HEK293 (cell line): ENCODE results near the gene CFAP45.

Experiments used
- CTCF ChIA-PET: fragments of 350-600 bp; formaldehyde crosslinking; extraction: SDS; loops from one replicate; lab custom pipeline; 2021; ENCODE audit warnings: antibody characterized with exemption; lab: Yijun Ruan, JAX
- POLR2A ChIA-PET: fragments of 300-600 bp; formaldehyde crosslinking; extraction: SDS; loops from one replicate; lab custom pipeline; 2020; ENCODE audit warnings: antibody characterized with exemption, inconsistent platforms; lab: Yijun Ruan, JAX
- H3K27ac ChIP-seq: fragments of 200-500 bp; sonication (Bioruptor generic); 2 replicates; pipeline ENCODE4 v1.5.1; 2014; ENCODE audit warnings: low read depth, low read length, control low read depth, inconsistent platforms; ENCODE audit errors: extremely low read depth
- H3K36me3 ChIP-seq, 2 experiments: fragments of 200-500 bp in 1 of 2; sonication (Bioruptor generic) in 1 of 2; 1 replicate in 1 of 2; 2 replicates in 1 of 2; pipeline ENCODE4 v1.5.1; 2014 to 2017; ENCODE audit warnings: inconsistent platforms in 2 of 2, low read length in 2 of 2; ENCODE audit not compliant: control insufficient read depth in 2 of 2, insufficient read depth in 1 of 2
- H3K4me1 ChIP-seq: fragments of 200-500 bp; sonication (Bioruptor generic); 2 replicates; pipeline ENCODE4 v1.5.1; 2014; ENCODE audit warnings: mild to moderate bottlenecking, low read length, inconsistent platforms; ENCODE audit not compliant: control insufficient read depth, insufficient read depth
- H3K4me3 ChIP-seq: 2 replicates; pipeline ENCODE4 v1.5.1; 2011; ENCODE audit warnings: low read depth, mild to moderate bottlenecking, control low read depth, low read length, moderate library complexity
- H3K9me3 ChIP-seq: fragments of 200-500 bp; sonication (Bioruptor generic); 2 replicates; pipeline ENCODE4 v1.5.1; 2014; ENCODE audit warnings: low read depth, low read length, inconsistent platforms; ENCODE audit not compliant: control insufficient read depth, insufficient read depth
- BCL11A ChIP-seq: fragments of 450-650 bp; formaldehyde crosslinking; IDR thresholded peaks from 2 replicates; pipeline ENCODE4 v1.5.1; 2016; ENCODE audit warnings: low read depth, missing biosample characterization, missing genetic modification characterization
- EGR2 ChIP-seq: fragments of 450-650 bp; formaldehyde crosslinking; IDR thresholded peaks from 2 replicates; pipeline ENCODE4 v1.5.1; 2016; ENCODE audit warnings: low read depth, missing biosample characterization, missing genetic modification characterization
- FEZF1 ChIP-seq: fragments of 450-650 bp; formaldehyde crosslinking; IDR thresholded peaks from 2 replicates; pipeline ENCODE4 v1.5.1; 2016; ENCODE audit warnings: missing biosample characterization, missing genetic modification characterization
- PRDM1 ChIP-seq: fragments of 450-650 bp; formaldehyde crosslinking; IDR thresholded peaks from 2 replicates; pipeline ENCODE4; 2016; ENCODE audit warnings: missing biosample characterization, missing genetic modification characterization
- PRDM10 ChIP-seq: fragments of 450-650 bp; formaldehyde crosslinking; IDR thresholded peaks from 2 replicates; pipeline ENCODE4 v1.5.1; 2016; ENCODE audit warnings: missing biosample characterization, missing genetic modification characterization
- REPIN1 ChIP-seq: fragments of 450-650 bp; formaldehyde crosslinking; IDR thresholded peaks from 2 replicates; pipeline ENCODE4 v1.5.1; 2017; ENCODE audit warnings: missing biosample characterization, missing genetic modification characterization, low read depth
- REST ChIP-seq: fragments of 450-650 bp; formaldehyde crosslinking; IDR thresholded peaks from 2 replicates; pipeline ENCODE4 v1.5.1; 2016; ENCODE audit warnings: missing biosample characterization, missing genetic modification characterization
- SP3 ChIP-seq: fragments of 450-650 bp; formaldehyde crosslinking; IDR thresholded peaks from 2 replicates; pipeline ENCODE4 v1.5.1; 2016; ENCODE audit warnings: missing biosample characterization, missing genetic modification characterization
- ZFP3 ChIP-seq: fragments of 450-650 bp; formaldehyde crosslinking; IDR thresholded peaks from 2 replicates; pipeline ENCODE4 v1.5.1; 2016; ENCODE audit warnings: low read depth, missing biosample characterization, missing genetic modification characterization
- ZNF140 ChIP-seq: fragments of 450-650 bp; formaldehyde crosslinking; IDR thresholded peaks from 2 replicates; pipeline ENCODE4 v1.5.1; 2016; ENCODE audit warnings: missing biosample characterization, missing genetic modification characterization
- ZNF23 ChIP-seq: fragments of 450-650 bp; formaldehyde crosslinking; IDR thresholded peaks from 2 replicates; pipeline ENCODE4 v1.5.1; 2016; ENCODE audit warnings: missing biosample characterization, missing genetic modification characterization, borderline replicate concordance
- ZNF274 ChIP-seq, 2 experiments: fragments of 200-500 bp in 1 of 2; fragments of 450-650 bp in 1 of 2; sonication (Bioruptor generic) in 1 of 2; formaldehyde crosslinking in 1 of 2; IDR thresholded peaks; 2 replicates each; pipeline versions ENCODE4 v1.5.1 to v1.6.1; 2014 to 2016; ENCODE audit warnings: borderline replicate concordance in 1 of 2, inconsistent platforms in 1 of 2, low read length in 1 of 2, missing biosample characterization in 1 of 2, missing genetic modification characterization in 1 of 2
- ZNF362 ChIP-seq: fragments of 450-650 bp; formaldehyde crosslinking; IDR thresholded peaks from 2 replicates; pipeline ENCODE4 v1.5.1; 2016; ENCODE audit warnings: missing biosample characterization, missing genetic modification characterization
- ZNF416 ChIP-seq: fragments of 450-650 bp; formaldehyde crosslinking; IDR thresholded peaks from 2 replicates; pipeline ENCODE4 v1.5.1; 2016; ENCODE audit warnings: missing biosample characterization, missing genetic modification characterization
- ZNF561 ChIP-seq: fragments of 450-650 bp; IDR thresholded peaks from 2 replicates; pipeline ENCODE4 v1.5.1; 2018; ENCODE audit warnings: missing biosample characterization, missing genetic modification characterization, borderline replicate concordance
- ZNF658 ChIP-seq: fragments of 450-650 bp; formaldehyde crosslinking; IDR thresholded peaks from 2 replicates; pipeline ENCODE4; 2016; ENCODE audit warnings: missing biosample characterization, missing genetic modification characterization
- ZSCAN18 ChIP-seq: fragments of 450-650 bp; formaldehyde crosslinking; IDR thresholded peaks from 2 replicates; pipeline ENCODE4 v1.5.1; 2016; ENCODE audit warnings: missing biosample characterization, missing genetic modification characterization
- TF ChIP-seq, protein P1 (sequence below): fragments of 450-650 bp; formaldehyde crosslinking; IDR thresholded peaks from 2 replicates; pipeline ENCODE4 v1.5.1; 2017; ENCODE audit warnings: missing biosample characterization, missing genetic modification characterization
- TF ChIP-seq, protein P2 (sequence below): fragments of 450-650 bp; formaldehyde crosslinking; IDR thresholded peaks from 2 replicates; pipeline ENCODE4 v1.5.1; 2017; ENCODE audit warnings: missing biosample characterization, missing genetic modification characterization

Gene CFAP45

DNA sequence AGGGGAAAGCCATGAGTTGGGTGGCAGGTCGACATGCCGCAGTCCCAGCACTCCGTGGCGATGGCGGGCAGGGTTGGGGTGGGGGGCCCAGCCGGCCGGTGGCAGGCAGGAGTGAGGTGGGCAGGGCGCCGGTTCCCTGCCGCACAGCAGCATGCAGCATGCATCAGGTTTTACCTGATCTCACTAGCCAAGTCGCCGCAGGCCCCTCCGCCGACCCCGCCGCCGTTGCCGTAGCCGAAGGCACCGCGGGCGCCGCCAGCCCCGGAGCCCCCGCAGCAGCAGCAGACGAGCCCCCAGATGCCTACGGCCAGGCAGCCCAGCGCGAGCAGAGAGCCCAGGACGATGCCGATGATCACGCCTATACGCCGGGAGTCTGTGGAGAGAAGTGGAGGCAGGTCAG is 44.3 kb downstream of the CFAP45 start:
- Histone ChIP-seq H3K4me3 (no peak overlapping the region), H3K36me3 (no peaks in the 10 kb centered on the region), H3K9me3 (no peaks in the 10 kb centered on the region), H3K4me1 (0 out of 2 replicates have a peak, but pooled peaks cover 4% of the 10 kb centered on the region), H3K27ac (no peak overlapping the region)
- CTCF ChIA-PET, result interaction anchor here (0.7 to 0.8 kb wide), 2 partner anchors 18 to 49 kb away, joined by 3 read pairs; no protein-coding TSS in a partner anchor
- TF ChIP-seq REST (tag by site-specific recombination) (no peak), ZNF23 (tag by site-specific recombination) (no peak), ZNF416 (tag by site-specific recombination) (no peak), ZSCAN18 (tag by site-specific recombination) (no peak), EGR2 (tag by site-specific recombination) (no peak), ZNF561 (tag by site-specific recombination) (no peak), BCL11A (tag by site-specific recombination) (no peak), PRDM1 (tag by site-specific recombination) (no peak), ZFP3 (no peak), SP3 (tag by site-specific recombination) (no peak), ZNF362 (no peak), REPIN1 (no peak), ZNF274 (IDR thresholded peaks at IDR 0.05; ENCODE audit: low read length) (no peak), ZNF274 (tag by site-specific recombination; IDR thresholded peaks at IDR 0.05; ENCODE audit: borderline replicate concordance) (no peak), FEZF1 (tag by site-specific recombination) (no peak), ZNF140 (tag by site-specific recombination) (no peak), PRDM10 (no peak), ZNF658 (tag by site-specific recombination) (no peak)
- TF ChIP-seq, protein P1, sequence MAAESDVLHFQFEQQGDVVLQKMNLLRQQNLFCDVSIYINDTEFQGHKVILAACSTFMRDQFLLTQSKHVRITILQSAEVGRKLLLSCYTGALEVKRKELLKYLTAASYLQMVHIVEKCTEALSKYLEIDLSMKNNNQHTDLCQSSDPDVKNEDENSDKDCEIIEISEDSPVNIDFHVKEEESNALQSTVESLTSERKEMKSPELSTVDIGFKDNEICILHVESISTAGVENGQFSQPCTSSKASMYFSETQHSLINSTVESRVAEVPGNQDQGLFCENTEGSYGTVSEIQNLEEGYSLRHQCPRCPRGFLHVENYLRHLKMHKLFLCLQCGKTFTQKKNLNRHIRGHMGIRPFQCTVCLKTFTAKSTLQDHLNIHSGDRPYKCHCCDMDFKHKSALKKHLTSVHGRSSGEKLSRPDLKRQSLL (tag by site-specific recombination), result no peak
- TF ChIP-seq, protein P2, sequence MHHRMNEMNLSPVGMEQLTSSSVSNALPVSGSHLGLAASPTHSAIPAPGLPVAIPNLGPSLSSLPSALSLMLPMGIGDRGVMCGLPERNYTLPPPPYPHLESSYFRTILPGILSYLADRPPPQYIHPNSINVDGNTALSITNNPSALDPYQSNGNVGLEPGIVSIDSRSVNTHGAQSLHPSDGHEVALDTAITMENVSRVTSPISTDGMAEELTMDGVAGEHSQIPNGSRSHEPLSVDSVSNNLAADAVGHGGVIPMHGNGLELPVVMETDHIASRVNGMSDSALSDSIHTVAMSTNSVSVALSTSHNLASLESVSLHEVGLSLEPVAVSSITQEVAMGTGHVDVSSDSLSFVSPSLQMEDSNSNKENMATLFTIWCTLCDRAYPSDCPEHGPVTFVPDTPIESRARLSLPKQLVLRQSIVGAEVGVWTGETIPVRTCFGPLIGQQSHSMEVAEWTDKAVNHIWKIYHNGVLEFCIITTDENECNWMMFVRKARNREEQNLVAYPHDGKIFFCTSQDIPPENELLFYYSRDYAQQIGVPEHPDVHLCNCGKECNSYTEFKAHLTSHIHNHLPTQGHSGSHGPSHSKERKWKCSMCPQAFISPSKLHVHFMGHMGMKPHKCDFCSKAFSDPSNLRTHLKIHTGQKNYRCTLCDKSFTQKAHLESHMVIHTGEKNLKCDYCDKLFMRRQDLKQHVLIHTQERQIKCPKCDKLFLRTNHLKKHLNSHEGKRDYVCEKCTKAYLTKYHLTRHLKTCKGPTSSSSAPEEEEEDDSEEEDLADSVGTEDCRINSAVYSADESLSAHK (tag by site-specific recombination), result no peak
- POLR2A ChIA-PET, result no interaction called here
